ENCODE results near the gene PDGFRB.

The PDGFRB gene

DNA sequence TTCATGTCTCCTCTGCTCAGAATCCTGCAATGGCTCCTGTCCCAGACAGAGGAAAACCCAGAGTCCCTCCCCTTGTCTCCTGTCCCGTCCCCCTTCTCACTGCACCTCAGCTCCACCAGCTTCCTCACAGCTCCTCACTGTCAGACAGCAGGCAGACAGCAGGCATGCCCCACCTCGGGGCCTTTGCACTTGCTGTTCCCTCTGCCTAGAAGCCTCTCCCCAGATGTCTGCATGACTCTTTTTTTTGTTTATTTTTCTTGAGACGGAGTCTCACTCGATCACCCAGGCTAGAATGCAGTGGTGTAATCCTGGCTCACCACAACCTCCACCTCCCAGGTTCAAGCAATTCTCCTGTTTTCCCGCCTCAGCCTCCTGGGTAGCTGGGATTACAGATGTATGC is 25.4 kb upstream of the PDGFRB start:
- H3K27ac ChIP-seq (ENCODE audit: low read depth, low read length) = no peak overlapping the region
- H3K9me2 ChIP-seq (replicated peaks; ENCODE audit: control insufficient read depth, low read length) = no peaks in the 10 kb centered on the region
- no peaks in the 10 kb centered on the region for H4K20me1 ChIP-seq (ENCODE audit: control insufficient read depth, insufficient read depth, low read depth, low read length)
- H3K9me3 ChIP-seq (ENCODE audit: control insufficient read depth, insufficient read depth, low read length) = no peaks in the 10 kb centered on the region
- H3K4me2 ChIP-seq (ENCODE audit: low read length) = no peak overlapping the region
- no peaks in the 10 kb centered on the region for H3K4me1 ChIP-seq (ENCODE audit: control insufficient read depth, low read length)
- H3K4me3 ChIP-seq (ENCODE audit: low read length) = no peak overlapping the region
- no peaks in the 10 kb centered on the region for H3K27me3 ChIP-seq (ENCODE audit: control insufficient read depth, low read length)
- H3F3A ChIP-seq (ENCODE audit: control insufficient read depth, insufficient read depth) = no peaks in the 10 kb centered on the region
- no peaks in the 10 kb centered on the region for H3K79me2 ChIP-seq (ENCODE audit: control insufficient read depth, low read length)
- no peaks in the 10 kb centered on the region for H3K36me3 ChIP-seq (ENCODE audit: control insufficient read depth, low read length)
- TF ChIP-seq CTCF (IDR thresholded peaks at IDR 0.05; ENCODE audit: low read depth, low read length, poor library complexity, severe bottlenecking) = no peak
- TF ChIP-seq EZH2phosphoT487 (IDR thresholded peaks at IDR 0.05; ENCODE audit: borderline replicate concordance, low read length) = no peak

DNA sequence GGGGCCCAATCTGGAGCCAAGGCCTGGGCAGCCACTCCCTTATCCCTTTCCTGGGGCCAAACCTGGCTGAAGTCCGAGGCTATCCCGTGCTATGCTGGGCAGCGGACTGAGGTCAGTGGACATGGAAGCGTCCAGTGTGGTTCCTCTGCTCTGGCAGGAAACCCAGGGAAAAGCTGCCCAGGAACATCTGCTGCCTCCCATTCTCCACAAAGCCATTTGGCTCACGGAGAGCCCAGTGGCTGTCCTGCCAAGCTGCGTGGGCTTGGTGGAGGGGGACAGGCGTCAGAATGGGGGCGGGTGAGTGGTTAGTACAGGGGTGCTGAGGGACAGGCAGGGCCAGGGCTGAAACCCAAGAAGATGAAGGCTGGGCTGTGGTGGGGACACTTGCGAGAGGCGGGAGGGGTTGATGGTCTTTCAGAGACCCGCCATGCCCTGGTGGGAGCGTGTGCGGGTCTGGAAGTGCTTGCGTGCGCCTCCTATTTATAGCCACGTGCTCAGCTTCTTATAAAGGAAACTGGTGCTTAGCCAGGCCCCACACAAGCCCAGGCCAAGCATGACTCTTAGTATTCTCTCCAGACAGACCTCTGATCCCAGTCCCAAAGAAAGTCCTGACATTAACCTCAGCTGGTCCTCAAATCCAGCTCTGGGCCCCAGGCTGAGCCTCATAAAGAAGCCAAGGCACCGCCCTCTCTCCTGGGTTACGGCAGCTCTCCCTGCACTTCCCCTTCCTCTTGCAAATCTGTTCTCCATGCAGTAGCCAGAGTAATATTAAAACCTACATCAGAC is 24.8 kb upstream of the PDGFRB start:
- Histone ChIP-seq H3K4me1 (ENCODE audit: control insufficient read depth, low read length) (no peaks in the 10 kb centered on the region), H4K20me1 (ENCODE audit: control insufficient read depth, insufficient read depth, low read depth, low read length) (no peaks in the 10 kb centered on the region), H3K79me2 (ENCODE audit: control insufficient read depth, low read length) (no peaks in the 10 kb centered on the region), H3K27ac (ENCODE audit: low read depth, low read length) (no peak overlapping the region), H3K9me2 (replicated peaks; ENCODE audit: control insufficient read depth, low read length) (no peaks in the 10 kb centered on the region), H3K9me3 (ENCODE audit: control insufficient read depth, insufficient read depth, low read length) (no peaks in the 10 kb centered on the region), H3K4me2 (ENCODE audit: low read length) (no peak overlapping the region), H3K36me3 (ENCODE audit: control insufficient read depth, low read length) (no peaks in the 10 kb centered on the region), H3K27me3 (ENCODE audit: control insufficient read depth, low read length) (no peaks in the 10 kb centered on the region), H3K4me3 (ENCODE audit: low read length) (no peak overlapping the region), H3F3A (ENCODE audit: control insufficient read depth, insufficient read depth) (no peaks in the 10 kb centered on the region)
- no peak for TF ChIP-seq CTCF (IDR thresholded peaks at IDR 0.05; ENCODE audit: low read depth, low read length, poor library complexity, severe bottlenecking)
- TF ChIP-seq EZH2phosphoT487 (IDR thresholded peaks at IDR 0.05; ENCODE audit: borderline replicate concordance, low read length) = no peak

DNA sequence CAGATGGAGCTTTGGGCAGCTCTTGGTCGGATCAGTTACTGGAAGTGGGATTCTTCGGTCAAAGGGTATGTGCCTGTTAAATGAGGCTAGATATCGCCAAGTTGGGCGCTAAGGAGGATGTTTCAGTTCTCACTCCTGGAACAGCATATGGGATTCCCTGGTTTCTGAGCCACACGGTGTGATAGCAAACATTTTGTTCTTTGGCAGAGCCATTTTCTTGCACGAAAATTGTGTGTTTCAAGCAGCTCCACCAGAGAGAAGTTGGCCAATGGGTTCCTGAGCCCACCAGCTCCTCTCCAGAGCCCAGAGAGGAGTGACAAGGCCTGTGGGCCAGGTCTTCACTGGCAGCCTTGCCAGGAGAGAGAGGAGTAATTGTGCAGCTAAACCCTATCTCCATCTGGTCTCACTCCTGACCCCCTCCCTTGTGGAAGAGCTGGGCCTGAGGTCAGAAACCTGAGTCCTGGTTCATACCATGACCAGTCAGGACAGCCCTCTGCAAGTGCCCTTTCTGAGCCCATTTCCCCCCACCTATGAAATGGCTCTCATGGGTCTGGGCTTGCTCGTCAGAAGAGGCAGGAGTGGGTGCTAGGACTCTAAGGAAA is 23.5 kb upstream of the PDGFRB start:
- no peaks in the 10 kb centered on the region for H3F3A ChIP-seq (ENCODE audit: control insufficient read depth, insufficient read depth)
- H3K4me2 ChIP-seq (ENCODE audit: low read length) = no peak overlapping the region
- H3K79me2 ChIP-seq (ENCODE audit: control insufficient read depth, low read length) = no peaks in the 10 kb centered on the region
- H3K36me3 ChIP-seq (ENCODE audit: control insufficient read depth, low read length) = no peaks in the 10 kb centered on the region
- no peak overlapping the region for H3K4me3 ChIP-seq (ENCODE audit: low read length)
- no peaks in the 10 kb centered on the region; the same call in 1 of the 2 replicates for H4K20me1 ChIP-seq (ENCODE audit: control insufficient read depth, insufficient read depth, low read depth, low read length)
- no peak overlapping the region for H3K27ac ChIP-seq (ENCODE audit: low read depth, low read length)
- no peak for TF ChIP-seq CTCF (IDR thresholded peaks at IDR 0.05; ENCODE audit: low read depth, low read length, poor library complexity, severe bottlenecking)
- TF ChIP-seq EZH2phosphoT487 (IDR thresholded peaks at IDR 0.05; ENCODE audit: borderline replicate concordance, low read length) = no peak
- H3K4me1 ChIP-seq (ENCODE audit: control insufficient read depth, low read length) = no peaks in the 10 kb centered on the region
- H3K9me2 ChIP-seq (replicated peaks; ENCODE audit: control insufficient read depth, low read length) = no peaks in the 10 kb centered on the region
- no peaks in the 10 kb centered on the region for H3K27me3 ChIP-seq (ENCODE audit: control insufficient read depth, low read length)
- no peaks in the 10 kb centered on the region for H3K9me3 ChIP-seq (ENCODE audit: control insufficient read depth, insufficient read depth, low read length)
